Prostate gland (tissue), 2 donors: ENCODE results near the gene KIAA0825. TPM values are rescaled to one million over a fixed set of nuclear protein-coding genes. Genes with fewer than 3 reads are reported as not detected.

ENCODE experiments used
- DNase-seq: peaks from one replicate; pipeline ENCODE4 v3.0.0-alpha.2; 2019; ENCODE audit warnings: low spot score
- H3K27ac ChIP-seq, 2 donors: fragments of 200-600 bp; sonication (generic); 2 replicates each; pipeline ENCODE4 v1.5.1; 2017 to 2019
- H3K27me3 ChIP-seq: fragments of 200-600 bp; sonication (generic); replicated peaks from 2 replicates; pipeline ENCODE4 v1.5.1; 2019; ENCODE audit not compliant: insufficient read depth
- H3K36me3 ChIP-seq, 2 donors: fragments of 200-600 bp; sonication (generic); 1 replicate in 1 of 2; 2 replicates in 1 of 2; pipeline versions ENCODE4 v1.5.1 to v1.8.1; 2017 to 2019
- H3K4me1 ChIP-seq: fragments of 200-600 bp; sonication (generic); replicated peaks from 2 replicates; pipeline ENCODE4 v1.5.1; 2019
- H3K4me3 ChIP-seq, 2 donors: fragments of 200-600 bp; sonication (generic); 2 replicates each; pipeline ENCODE4 v1.5.1; 2017 to 2019
- H3K9me3 ChIP-seq: fragments of 200-600 bp; sonication (generic); 2 replicates; pipeline ENCODE4 v1.5.1; 2017
- CTCF ChIP-seq, 4 experiments: fragments of 200-600 bp in 2 of 4; fragments of 450-650 bp in 2 of 4; sonication (generic) in 2 of 4; IDR thresholded peaks; 1 replicate in 3 of 4; 2 replicates in 1 of 4; pipeline ENCODE4 v1.5.1; 2016 to 2019; ENCODE audit warnings: antibody characterized with exemption in 4 of 4, mild to moderate bottlenecking in 2 of 4, moderate library complexity in 2 of 4
- POLR2A ChIP-seq: fragments of 450-650 bp; IDR thresholded peaks from one replicate; pipeline ENCODE4 v1.6.1; 2016; ENCODE audit warnings: antibody characterized with exemption, mild to moderate bottlenecking
- POLR2AphosphoS5 ChIP-seq: sonication (generic); formaldehyde crosslinking; IDR thresholded peaks from one replicate; pipeline ENCODE4 v1.6.1; 2017; ENCODE audit warnings: antibody characterized with exemption
- WGBS: methylation state at CpG from one replicate; pipeline ENCODE4 v1.1.5; 2018; 5-methylcytosine and 5-hydroxymethylcytosine counted together
- intact Hi-C: fragments of 100-400 bp; cut with DNase I; formaldehyde crosslinking; loops from one replicate; pipeline ENCODE4 v1.14.2; 2022
- total RNA-seq, 2 donors: library from RNA; depleted of rRNA; stranded (reverse); fragments of >200 nt; gene quantifications; one replicate each; pipeline ENCODE4 v1.1.0, GENCODE V29; 2016

KIAA0825 gene
- total RNA-seq, 2 donors from 2014 or later = 3.9 to 4.1 TPM

- no peak overlapping the region for H3K27ac ChIP-seq
- intact Hi-C loops = no loop called here
- WGBS = 41% methylated on average over 4 of the region's 4 CpGs
- TF ChIP-seq POLR2A (no peak), POLR2AphosphoS5 (peak; percentile 49)
- H3K4me3 ChIP-seq = no peak overlapping the region
- no peak for DNase-seq
- peaks cover 3% of the 10 kb centered on the region for H3K4me1 ChIP-seq
- no peaks in the 10 kb centered on the region for H3K27me3 ChIP-seq
- no peaks in the 10 kb centered on the region for H3K9me3 ChIP-seq
- H3K36me3 ChIP-seq = no peaks in the 10 kb centered on the region
Measured at GRCh38 chr5:94376672-94377345, 241.6 kb downstream of the KIAA0825 start.

- H3K27ac ChIP-seq = no peak overlapping the region
- intact Hi-C loops = no loop called here
- no peaks in the 10 kb centered on the region for H3K27me3 ChIP-seq
- peaks cover 3% of the 10 kb centered on the region for H3K4me1 ChIP-seq
- WGBS = 25% methylated on average over 2 of the region's 2 CpGs
- no peak for DNase-seq
- no peaks in the 10 kb centered on the region for H3K9me3 ChIP-seq
- TF ChIP-seq CTCF (IDR thresholded peaks at IDR 0.05) = no peak
- no peak for TF ChIP-seq POLR2A
- no peak for TF ChIP-seq POLR2AphosphoS5
- H3K36me3 ChIP-seq = no peaks in the 10 kb centered on the region
- no peak overlapping the region for H3K4me3 ChIP-seq
Measured at GRCh38 chr5:94375801-94376200, 242.6 kb downstream of the KIAA0825 start.

GRCh38 chr5:94374336-94374735 lies 244.1 kb downstream of the KIAA0825 start:
- no peak overlapping the region for H3K4me3 ChIP-seq
- intact Hi-C loops = no loop called here
- no peak for TF ChIP-seq POLR2AphosphoS5
- TF ChIP-seq POLR2A = no peak
- no peak for TF ChIP-seq CTCF (IDR thresholded peaks at IDR 0.05)
- peaks cover 3% of the 10 kb centered on the region for H3K4me1 ChIP-seq
- no peaks in the 10 kb centered on the region for H3K27me3 ChIP-seq
- no peaks in the 10 kb centered on the region for H3K36me3 ChIP-seq
- no peak overlapping the region for H3K27ac ChIP-seq
- no peaks in the 10 kb centered on the region for H3K9me3 ChIP-seq
- no peak for DNase-seq

GRCh38 chr5:94367900-94368299 lies 250.5 kb downstream of the KIAA0825 start:
- H3K9me3 ChIP-seq = no peaks in the 10 kb centered on the region
- H3K27ac ChIP-seq = no peak overlapping the region
- whole genome bisulfite sequencing = 90% methylated on average over 2 of the region's 2 CpGs
- intact Hi-C loops = no loop called here
- no peaks in the 10 kb centered on the region for H3K27me3 ChIP-seq
- no peak overlapping the region for H3K4me3 ChIP-seq
- no peaks in the 10 kb centered on the region for H3K36me3 ChIP-seq
- peaks cover 6% of the 10 kb centered on the region for H3K4me1 ChIP-seq
- DNase-seq = no peak
- TF ChIP-seq POLR2A (no peak), POLR2AphosphoS5 (no peak), CTCF (IDR thresholded peaks at IDR 0.05) (no peak)

GRCh38 chr5:94366811-94367210 lies 251.6 kb downstream of the KIAA0825 start:
- peak overlapping the region; percentile 24 to 62 for H3K27ac ChIP-seq

More at GRCh38 chr5:94366811-94367210, 251.6 kb downstream of the KIAA0825 start:
- TF ChIP-seq POLR2A (no peak), POLR2AphosphoS5 (peak; percentile 65), CTCF (IDR thresholded peaks at IDR 0.05) (no peak)
- Histone ChIP-seq H3K4me3 (no peak overlapping the region), H3K9me3 (no peaks in the 10 kb centered on the region), H3K27me3 (no peaks in the 10 kb centered on the region), H3K36me3 (no peaks in the 10 kb centered on the region), H3K4me1 (peaks cover 7% of the 10 kb centered on the region)
- DNase-seq = peak; percentile 61
- intact Hi-C loops = no loop called here
- 31% methylated on average over 4 of the region's 4 CpGs for WGBS
